Measurements from ENCODE around the gene PLAGL1.
"Not testable (repeated sequence)": the region's sequence is repeated elsewhere in the genome, so short reads cannot be mapped to it uniquely, and the experiment has no call there.

The PLAGL1 gene

DNA sequence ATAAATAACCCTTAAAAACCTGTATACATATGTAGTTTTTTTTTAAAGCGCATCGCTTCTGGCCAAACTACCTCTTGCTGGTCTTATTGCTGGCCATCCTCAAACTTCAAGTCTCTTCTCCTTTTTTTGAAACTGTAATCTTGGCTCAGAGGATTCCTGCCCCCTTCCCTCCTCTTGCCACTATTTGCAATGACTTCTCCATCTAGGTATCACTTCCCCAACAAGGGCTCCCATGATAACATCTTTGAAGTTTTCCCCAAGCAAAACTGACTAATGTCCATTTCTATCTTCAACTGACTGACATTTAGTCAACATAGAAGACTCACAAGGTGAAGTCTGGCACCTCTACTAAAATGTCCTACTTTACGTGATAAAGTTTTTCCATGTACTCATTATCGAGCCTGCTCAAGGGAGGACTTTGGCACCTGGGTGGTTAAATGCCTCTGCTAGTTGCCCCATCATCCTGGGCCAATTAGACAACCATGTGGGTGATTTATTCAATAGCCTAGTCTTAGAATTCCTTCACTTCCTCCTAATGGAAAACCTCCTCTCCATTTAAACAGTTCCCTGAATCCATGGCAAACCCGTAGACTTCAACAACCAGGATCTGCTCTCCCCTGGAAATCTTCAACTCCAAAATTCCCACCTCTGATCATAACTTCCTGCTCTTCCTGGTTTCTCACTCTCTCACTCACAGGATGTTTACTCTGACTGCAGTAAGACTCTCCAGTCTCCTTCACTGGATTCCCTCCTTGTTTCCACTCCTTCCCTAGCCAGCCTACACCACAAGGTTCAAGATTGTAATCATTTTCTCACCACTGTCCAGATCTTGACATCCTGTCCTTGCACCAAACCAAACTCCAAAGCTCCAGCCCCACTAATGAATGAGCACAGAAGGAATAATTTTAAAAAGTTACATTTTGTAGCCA, 9.4 kb upstream of the PLAGL1 start:
- intact Hi-C loops (cut with DNase I): loop anchor here (5.0 kb wide), 1 partner anchor 440 kb away; no protein-coding TSS in a partner anchor
- no peak for DNase-seq

DNA sequence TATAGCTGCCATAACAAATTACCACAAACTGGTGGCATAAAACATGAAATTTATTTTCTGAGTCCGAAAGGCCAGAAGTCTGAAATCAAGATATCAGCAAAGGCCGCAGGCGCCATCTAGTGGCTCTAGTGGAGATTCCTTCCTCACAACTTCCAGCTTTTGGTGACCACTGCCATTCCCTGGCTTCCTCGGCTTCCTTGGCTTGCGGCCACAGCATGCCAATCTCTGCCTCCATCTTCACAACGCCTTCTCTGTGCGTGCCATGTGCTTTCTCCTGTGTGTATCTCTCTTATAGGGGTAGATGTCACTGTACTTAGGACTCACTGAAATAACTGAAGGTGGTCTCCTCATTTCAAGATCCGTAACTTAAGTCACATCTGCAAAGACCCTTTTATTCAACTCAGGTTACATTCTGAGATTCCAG, 5.4 kb upstream of the PLAGL1 start:
- intact Hi-C loops (cut with DNase I): no loop called here
- peak; percentile 13 to 86 (median 69) for DNase-seq

DNA sequence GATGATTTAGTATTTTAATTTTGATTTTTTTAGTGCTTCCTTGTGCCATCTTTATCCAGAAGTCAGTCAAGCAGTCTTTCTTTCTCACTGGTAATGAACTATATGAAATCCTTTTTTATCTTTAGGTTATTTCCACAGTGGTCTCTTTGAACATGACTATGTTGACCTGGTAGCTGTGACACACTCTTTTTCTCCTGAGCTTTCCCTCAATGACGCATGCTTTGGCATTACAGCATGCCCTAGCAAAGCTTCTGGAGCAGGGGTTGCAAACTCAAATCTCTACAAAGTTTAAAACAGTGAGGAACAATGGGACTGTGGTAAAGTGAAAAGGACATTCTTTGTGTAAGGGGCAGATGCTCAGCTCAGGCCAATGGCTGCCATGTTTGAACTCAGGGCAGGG, 4.5 kb upstream of the PLAGL1 start:
- intact Hi-C loops (cut with DNase I): no loop called here
- no peak for DNase-seq

DNA sequence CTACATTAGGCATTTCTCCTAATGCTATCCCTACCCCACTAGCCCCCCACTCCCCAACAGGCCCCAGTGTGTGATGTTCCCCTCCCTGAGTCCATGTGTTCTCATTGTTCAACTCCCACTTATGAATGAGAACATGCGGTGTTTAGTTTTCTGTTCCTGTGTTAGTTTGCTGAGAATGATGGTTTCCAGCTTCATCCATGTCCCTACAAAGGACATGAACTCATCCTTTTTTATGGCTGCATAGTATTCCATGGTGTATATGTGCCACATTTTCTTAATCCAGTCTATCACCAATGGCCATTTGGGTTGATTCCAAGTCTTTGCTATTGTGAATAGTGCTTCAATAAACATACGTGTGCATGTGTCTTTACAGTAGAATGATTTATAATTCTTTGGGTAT, 1.6 kb upstream of the PLAGL1 start:
- intact Hi-C loops (cut with DNase I); DNase-seq: not testable (repeated sequence)

DNA sequence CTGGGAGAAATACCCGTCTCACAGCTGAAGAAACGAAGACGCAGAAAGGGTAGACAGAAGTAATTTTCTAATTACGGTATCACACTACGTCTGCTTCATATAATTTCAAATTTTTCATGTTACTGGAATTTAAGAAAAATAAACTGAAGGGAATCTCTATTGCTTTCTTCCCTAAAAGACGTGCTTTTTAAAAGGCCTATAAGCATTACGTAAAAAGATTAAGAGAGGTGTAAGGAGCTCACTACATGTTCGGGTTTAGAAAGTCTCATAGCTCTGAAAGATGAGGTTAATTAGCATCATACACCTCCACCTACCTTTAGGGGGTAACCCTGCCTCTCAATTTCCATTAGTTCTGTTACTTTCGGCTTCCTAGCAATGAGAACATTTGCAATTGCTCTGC, 787 bp upstream of the PLAGL1 start:
- intact Hi-C loops (cut with DNase I): no loop called here
- no peak for DNase-seq

DNA sequence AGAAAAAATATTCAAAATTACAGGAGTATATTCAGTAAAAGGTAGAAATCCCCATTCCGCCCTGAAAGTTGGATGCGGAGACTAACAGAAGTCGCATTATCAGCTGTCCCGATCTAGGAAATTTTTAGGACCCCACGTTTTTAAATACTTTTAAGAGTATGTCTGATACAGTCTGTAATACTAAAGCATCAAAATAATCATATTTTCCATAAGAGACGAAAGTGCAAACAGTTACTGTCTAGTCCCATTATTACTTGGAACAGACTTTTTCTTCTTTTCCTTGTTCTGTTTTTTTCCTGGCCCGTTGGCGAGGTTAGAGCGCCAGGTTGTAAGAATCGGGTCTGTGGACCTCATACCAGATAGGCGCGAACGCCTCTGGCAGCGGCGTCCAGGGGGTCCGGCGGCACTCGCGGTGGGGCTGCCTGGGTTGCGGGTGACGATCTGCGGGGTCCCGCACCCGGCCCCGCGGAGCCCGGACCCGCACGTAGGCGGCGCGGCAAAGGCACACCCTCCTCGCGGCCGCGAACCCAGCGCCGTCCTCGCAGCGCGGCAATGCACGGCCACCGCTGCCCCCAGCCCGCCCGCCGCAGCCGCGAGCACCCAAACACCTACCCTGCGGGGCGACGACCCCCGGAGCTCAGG, 460 bp downstream of the PLAGL1 start:
- intact Hi-C loops (cut with DNase I): no loop called here
- DNase-seq: peak in 1 of 42 donors; percentile 7

DNA sequence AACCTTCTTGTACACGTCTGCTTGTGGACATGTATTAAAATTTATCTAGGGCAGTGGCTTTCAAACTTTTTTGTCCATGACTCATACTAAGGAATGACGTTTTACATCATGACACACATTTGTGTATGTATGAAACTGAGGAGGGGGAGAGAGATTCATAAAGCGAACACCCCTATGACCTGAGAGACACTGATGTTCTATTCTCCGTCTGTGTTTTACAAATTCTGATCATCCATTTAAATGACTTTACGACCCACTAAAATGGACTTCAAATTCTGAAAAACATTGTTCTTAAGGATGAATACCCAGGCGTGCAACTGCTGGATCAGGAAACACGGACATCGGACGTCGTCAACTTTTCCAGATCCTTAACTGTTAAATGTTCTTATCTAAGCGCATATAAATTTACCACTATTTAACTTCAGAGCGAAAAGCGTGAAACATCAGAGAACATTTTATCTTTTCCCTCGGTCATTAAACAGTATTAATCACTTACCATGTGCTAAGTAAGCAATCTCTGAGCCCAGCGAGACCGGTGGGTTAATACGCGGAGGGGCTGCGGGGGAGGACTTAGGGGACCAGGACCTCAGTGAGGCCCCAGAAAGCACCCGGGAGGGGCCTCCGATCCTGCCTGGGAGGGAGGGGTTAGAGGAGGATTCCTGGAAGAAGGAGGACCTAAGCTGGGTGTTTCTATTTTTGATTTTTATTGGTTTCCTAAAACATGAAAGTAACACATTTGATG, 1.2 kb downstream of the PLAGL1 start:
- no peak for DNase-seq
- intact Hi-C loops (cut with DNase I): no loop called here

DNA sequence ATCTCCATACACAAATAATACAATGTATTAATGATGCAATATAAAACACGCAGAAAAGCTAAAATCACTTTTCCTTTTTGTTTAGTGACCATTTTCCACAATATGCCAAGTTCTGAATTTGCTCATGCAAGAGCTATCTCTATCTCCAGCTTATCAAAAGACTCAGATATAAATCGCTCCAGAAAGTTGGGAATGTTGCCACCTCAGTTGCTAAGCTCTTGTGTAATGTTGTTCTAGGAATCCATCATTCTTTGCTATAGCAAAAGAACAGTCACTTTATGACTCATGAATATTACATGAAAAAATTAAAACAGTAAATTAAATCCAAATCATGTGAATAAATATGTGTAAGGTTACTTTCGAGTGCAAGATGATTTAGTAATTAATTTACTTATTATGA, 8.7 kb downstream of the PLAGL1 start:
- DNase-seq: no peak
- intact Hi-C loops (cut with DNase I): no loop called here

DNA sequence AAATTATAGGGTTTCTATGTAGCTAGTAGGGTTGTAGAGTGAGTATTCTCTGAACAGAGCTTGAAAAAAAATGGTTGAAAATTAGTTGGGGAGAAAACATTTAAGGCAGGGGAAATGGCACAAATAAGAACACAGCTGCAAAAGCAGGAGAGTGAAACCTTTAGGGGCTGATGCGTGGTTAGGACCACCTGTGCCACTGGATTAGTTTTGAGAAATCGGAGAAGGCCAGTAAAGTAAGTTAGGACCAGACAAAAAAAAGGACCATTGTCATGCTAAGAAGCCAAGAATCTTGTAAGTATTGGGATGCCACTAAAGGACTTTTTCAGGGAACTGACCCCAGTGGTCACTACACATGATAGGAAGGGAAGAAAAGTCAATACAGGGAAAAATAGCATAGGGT, 9.4 kb downstream of the PLAGL1 start:
- intact Hi-C loops (cut with DNase I): no loop called here
- no peak for DNase-seq

DNA sequence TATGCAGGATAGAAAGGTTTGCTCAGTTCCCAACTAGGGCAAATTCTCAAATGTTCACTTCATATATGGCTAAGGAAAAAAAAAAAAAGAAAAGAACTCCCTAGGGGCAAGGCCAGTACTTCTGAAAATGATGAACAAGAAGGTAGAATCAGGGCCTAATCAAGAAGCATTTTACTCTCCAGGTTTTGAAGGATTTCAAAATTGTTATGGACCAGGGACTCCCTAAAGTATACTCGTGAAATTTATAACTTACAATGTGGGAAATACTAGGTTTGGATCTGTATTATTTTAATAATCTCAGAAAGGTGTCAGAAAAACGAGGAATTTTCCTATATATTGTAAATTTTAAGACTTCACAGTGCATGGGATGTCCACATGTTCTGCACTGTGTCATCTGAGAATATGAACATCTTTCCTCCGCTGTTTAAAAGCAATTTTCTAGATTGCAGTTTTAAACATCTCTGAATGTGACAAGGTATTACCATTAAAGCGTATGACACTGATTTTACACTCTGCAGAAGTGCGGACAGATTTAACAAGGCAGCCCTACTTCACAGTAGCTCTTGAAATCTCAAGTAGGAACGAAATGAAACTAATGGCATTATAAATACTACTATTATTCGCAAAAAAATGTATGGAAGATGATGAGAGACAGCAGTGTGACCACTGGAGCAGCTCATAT, 14.0 kb downstream of the PLAGL1 start:
- DNase-seq: no peak
- intact Hi-C loops (cut with DNase I): no loop called here

DNA sequence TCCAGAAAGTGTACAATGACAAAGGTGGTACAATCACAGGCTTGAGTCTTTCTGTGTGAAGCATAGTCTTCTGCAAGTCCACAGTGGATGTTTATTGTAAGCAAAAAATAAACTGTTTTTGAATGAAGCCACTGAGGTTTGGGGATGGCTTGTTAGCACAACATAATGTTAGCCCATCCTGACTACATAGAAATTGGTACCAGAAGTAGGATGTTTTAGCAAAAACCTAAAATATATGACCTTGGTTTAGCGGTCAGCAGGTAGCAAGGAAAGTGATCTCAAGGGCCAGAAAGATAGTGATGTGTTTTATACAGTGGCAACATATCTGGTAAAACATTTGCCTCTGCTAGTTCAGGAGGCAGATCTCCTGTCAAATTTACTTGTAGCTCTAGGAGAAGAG, 15.8 kb downstream of the PLAGL1 start:
- no peak for DNase-seq
- intact Hi-C loops (cut with DNase I): no loop called here

DNA sequence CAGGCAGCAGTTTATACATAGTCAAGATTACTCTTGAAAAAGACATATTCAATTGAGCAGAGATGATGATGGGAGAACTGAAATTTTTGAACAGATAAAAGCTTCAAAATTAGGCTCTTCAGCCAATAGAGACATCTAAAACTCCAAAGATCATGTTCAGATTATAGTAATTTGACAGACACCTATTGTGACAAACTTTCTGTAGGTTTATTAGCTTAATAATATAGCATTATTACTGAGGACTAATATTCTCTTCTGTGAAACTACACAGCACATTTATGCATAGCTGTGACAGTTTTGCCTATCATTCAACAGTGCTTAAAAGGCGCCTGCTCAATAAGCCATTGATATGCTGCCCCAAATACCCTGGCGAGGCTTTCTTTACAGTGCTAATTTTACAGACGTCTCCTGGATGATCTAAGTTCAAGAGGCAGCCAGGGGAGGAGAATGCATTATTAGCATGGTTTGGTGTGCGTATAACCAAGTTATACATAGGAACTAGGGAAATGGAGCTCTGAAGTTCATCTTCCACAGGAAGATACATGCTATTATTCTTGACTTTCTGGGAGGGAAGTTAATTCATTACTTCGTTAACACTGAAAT, 21.5 kb downstream of the PLAGL1 start:
- DNase-seq: no peak
- intact Hi-C loops (cut with DNase I): no loop called here

DNA sequence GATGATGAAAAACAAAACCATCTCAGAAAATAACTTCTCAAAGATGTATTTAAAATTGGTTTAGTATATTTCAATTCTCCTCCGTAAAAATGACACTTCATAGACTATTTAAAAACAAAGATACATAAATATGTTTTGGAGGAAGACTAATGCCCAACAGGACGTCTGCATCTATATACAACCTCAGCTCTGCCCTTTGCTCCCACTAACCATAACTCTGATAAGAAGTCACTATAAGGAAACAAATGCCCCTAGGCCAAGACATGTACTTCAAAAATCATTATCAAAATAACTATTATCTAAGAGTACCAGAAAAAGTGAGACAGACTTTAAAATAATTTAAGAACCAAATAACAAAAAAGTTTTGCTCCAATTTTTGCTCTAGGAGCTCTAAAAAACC, 23.4 kb downstream of the PLAGL1 start:
- intact Hi-C loops (cut with DNase I): no loop called here
- DNase-seq: no peak

DNA sequence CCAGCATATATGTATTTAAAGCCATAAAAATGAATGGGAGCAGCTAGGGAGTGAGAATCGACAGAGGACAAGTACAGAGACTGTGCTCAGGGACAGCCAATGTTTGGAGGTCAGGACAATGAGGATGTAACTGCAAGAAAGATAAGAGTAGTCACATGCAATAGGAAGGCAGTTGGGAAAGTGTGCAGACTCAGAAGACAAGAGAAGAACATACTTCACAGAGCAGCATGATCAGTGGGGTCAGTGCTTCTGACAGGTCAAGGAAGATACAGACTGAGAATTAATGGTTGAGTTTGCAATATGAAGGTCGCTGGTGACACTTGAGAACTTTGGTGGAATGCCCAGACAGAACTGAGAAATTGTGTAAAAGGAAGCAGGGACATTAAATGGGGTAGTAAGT, 25.1 kb downstream of the PLAGL1 start:
- DNase-seq: no peak
- intact Hi-C loops (cut with DNase I): no loop called here

DNA sequence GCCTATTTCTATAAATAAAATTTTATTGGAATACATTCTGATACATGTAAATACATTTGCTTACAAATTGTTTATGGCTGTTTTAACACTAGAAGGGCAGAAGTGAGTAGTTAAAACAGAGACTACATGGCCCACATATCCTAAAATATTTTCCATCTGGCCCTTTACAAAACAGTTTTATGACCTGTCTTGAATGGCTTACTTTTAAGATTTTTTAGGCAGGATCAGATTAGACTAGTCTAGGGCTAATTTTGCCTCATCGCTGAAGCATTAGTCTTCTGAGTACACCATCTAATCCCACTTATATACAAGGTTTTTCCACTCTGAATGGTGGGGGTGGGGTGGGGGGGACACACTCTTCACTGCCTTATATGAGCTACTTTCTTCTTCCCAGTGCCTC, 27.1 kb downstream of the PLAGL1 start:
- DNase-seq: no peak
- intact Hi-C loops (cut with DNase I): no loop called here

DNA sequence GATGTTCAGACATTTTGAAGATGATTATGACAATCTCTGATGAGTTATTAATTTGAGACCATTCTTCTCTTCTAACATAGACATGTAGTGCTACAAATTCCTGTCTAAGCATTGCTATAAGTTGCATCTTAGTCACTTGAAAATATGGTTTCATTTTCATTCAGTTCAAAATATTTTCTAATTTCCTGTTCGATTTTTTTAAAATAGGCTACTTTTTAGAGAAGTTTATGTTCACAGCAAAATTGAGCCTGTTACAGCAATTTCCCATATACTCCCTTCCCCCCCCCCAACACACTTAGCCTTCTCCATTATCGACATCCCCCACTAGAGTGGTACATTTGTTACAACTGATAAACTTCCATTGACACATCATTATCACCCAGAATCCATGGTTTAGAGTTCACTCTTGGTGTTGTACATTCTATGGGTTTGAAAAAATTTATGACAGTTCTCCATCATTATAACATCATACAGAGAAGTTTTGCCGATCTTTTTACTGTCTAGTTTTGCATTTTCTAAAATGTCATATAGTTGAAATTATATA, 31.2 kb downstream of the PLAGL1 start:
- DNase-seq: no peak
- intact Hi-C loops (cut with DNase I): no loop called here

DNA sequence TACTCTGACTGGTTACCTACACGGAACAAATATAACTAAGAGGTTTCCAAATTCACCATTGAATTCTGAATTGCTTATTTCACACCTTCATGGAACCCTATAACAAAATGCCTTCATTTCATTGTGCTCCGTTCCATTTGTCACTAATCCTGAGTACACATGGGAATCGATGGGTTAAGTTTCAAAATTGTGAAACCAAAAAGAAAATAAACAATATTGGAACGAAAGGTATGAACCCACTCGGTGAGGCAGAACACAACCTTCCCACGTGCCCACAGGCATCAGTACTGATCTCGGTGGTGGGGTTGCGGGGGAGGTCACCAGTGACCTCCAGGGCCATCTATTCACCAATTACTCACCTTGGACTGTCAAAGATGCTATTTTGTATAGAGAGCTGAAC, 34.0 kb downstream of the PLAGL1 start:
- no peak for DNase-seq
- intact Hi-C loops (cut with DNase I): no loop called here

DNA sequence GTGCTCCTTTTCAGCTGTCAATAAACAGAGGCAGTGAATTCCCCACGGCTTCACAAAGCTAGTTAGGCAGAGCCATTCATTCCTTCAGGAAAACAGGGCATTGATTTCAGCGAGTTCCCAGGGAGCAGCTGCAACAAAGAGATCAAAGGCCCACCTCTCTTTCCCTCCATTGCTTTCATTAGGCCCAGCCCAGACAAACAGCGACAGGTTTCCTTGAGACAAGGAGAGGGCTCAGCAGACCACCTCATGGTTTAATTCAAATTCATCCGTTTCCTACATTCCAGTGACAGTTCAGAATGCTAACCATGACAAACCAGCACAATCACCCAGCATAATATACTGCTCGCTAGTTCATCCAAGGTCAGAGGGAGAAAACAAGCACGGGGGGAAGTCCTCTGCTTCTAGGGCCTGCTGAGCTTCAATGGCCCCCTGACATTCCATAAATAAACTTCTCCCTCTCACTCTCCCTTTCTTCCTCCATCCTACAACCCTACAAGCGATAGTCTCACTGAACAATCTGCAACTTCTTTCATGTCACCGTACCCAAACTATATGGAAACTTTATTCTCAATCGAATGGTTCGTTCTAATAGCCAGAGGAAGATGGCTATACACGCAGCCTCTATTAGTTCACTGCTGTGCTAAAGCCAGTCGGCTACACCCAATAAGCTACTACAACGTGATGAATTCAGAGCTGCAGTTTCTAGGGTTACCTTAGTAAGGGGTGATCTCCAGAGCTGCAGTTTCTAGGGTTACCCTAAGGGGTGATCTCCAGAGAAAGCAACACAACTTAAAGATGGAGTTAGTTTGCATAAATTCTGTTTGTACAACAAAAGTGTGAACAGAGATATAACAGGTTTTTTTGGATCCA, 34.7 kb downstream of the PLAGL1 start:
- no peak for DNase-seq
- intact Hi-C loops (cut with DNase I): no loop called here
